ENCODE results near the gene APLP1. TPM values are rescaled to one million over a fixed set of nuclear protein-coding genes. Genes with fewer than 3 reads are reported as not detected.

APLP1 gene
- polyA plus RNA-seq, 2 of the 4 experiments (the other 2 are of a cell fraction): 54.7 to 60.4 TPM

- peak; percentile 96 for TF ChIP-seq HOXB5 (CRISPR knock-in tag; IDR thresholded peaks at IDR 0.05)
- peak; percentile 100 for TF ChIP-seq EHMT2 (IDR thresholded peaks at IDR 0.05; ENCODE audit: low read depth)
- no peak for TF ChIP-seq ESRRA (IDR thresholded peaks at IDR 0.05; ENCODE audit: borderline replicate concordance, low read length)
- no peak for TF ChIP-seq NFE2L2 (conservative IDR thresholded peaks at IDR 0.05; ENCODE audit: low read length)
- TF ChIP-seq HOXB13 (CRISPR knock-in tag; IDR thresholded peaks at IDR 0.05; ENCODE audit: low read depth): peak; percentile 96
- peak; percentile 82 for TF ChIP-seq MAX (IDR thresholded peaks at IDR 0.05)
- no peak for TF ChIP-seq JUNB (IDR thresholded peaks at IDR 0.05)
Observed at GRCh38 chr19:35879770-35880317, 11.5 kb downstream of the APLP1 start (continued).

- ChIA-PET CTCF (interaction anchor here (0.6 to 17.6 kb wide), 53 partner anchors 9 to 290 kb away, joined by 3 to 402 read pairs (median 4); partner anchors contain the start of genes APLP1, COX6B1, LIN37 and NFKBID), POLR2A (interaction anchor here (0.6 kb wide), 1 partner anchor 12 kb away, joined by 3 read pairs; no protein-coding TSS in a partner anchor)
- peak; percentile 87 to 91 for DNase-seq (ENCODE audit: low read depth in 1 of 2, low spot score in 1 of 2)
- H3K4me2 ChIP-seq: no peak overlapping the region
- 13% methylated on average over 8 of the region's 8 CpGs for WGBS (ENCODE audit: missing lambda C conversion rate)
- peaks cover 7% of the 10 kb centered on the region for H3K4me1 ChIP-seq
- FAIRE-seq: peak; percentile 97
- no peaks in the 10 kb centered on the region for H3K9me3 ChIP-seq
- H3K4me3 ChIP-seq: no peak overlapping the region
- ATAC-seq: peak; percentile 55 to 56; a peak in 4 of 6 replicates
- no peak overlapping the region for H3K27ac ChIP-seq
- TF ChIP-seq EP300 (IDR thresholded peaks at IDR 0.05) (no peak), ATOH8 (CRISPR knock-in tag; IDR thresholded peaks at IDR 0.05; ENCODE audit: low read depth) (no peak), HDAC2 (IDR thresholded peaks at IDR 0.05) (no peak), FOXS1 (CRISPR knock-in tag; IDR thresholded peaks at IDR 0.05) (no peak), MYC (IDR thresholded peaks at IDR 0.05; ENCODE audit: borderline replicate concordance, low read length) (no peak), HOXB5 (CRISPR knock-in tag; IDR thresholded peaks at IDR 0.05) (no peak), HMGXB4 (CRISPR knock-in tag; IDR thresholded peaks at IDR 0.05; ENCODE audit: borderline replicate concordance) (no peak), HEYL (CRISPR knock-in tag; IDR thresholded peaks at IDR 0.05) (no peak), ZC3H11A (IDR thresholded peaks at IDR 0.05) (peak; percentile 100), GATA3 (IDR thresholded peaks at IDR 0.05; ENCODE audit: borderline replicate concordance) (no peak), ZNF302 (CRISPR knock-in tag; IDR thresholded peaks at IDR 0.05) (no peak), BCL3 (IDR thresholded peaks at IDR 0.05) (no peak), EHMT2 (IDR thresholded peaks at IDR 0.05; ENCODE audit: low read depth) (no peak), KDM5A (IDR thresholded peaks at IDR 0.05) (no peak), CEBPB (IDR thresholded peaks at IDR 0.05) (no peak), REST (IDR thresholded peaks at IDR 0.05) (0 out of 2 replicates have a peak, but pooled peaks have one; percentile 1), HOXB13 (CRISPR knock-in tag; IDR thresholded peaks at IDR 0.05; ENCODE audit: low read depth) (no peak), HES2 (IDR thresholded peaks at IDR 0.05) (no peak), E2F6 (IDR thresholded peaks at IDR 0.05; ENCODE audit: borderline replicate concordance, low read depth) (no peak), POLR2A (IDR thresholded peaks at IDR 0.05; ENCODE audit: low read length) (no peak), CBX2 (IDR thresholded peaks at IDR 0.05; ENCODE audit: borderline replicate concordance, low read depth) (no peak), POLR2AphosphoS2 (conservative IDR thresholded peaks at IDR 0.05; ENCODE audit: low read length) (no peak), MAX (IDR thresholded peaks at IDR 0.05) (no peak), FOSB (CRISPR knock-in tag; IDR thresholded peaks at IDR 0.05) (no peak), RNF2 (IDR thresholded peaks at IDR 0.05; ENCODE audit: borderline replicate concordance, low read depth) (no peak), NFE2L2 (conservative IDR thresholded peaks at IDR 0.05; ENCODE audit: low read length) (no peak)
Observed at GRCh38 chr19:35882114-35882832, 13.9 kb downstream of the APLP1 start.
